ENCODE data around the gene PXMP4.
"Not testable (repeated sequence)": the region's sequence is repeated elsewhere in the genome, so short reads cannot be mapped to it uniquely, and the experiment has no call there.

PXMP4 gene

GRCh38 chr20:33702861-33703260 lies 17.2 kb downstream of the PXMP4 start:
- no peak for DNase-seq (ENCODE audit: low read depth)

GRCh38 chr20:33701629-33702450 lies 18.3 kb downstream of the PXMP4 start:
- DNase-seq (ENCODE audit: low read depth) = no peak

GRCh38 chr20:33700696-33701441 lies 19.2 kb downstream of the PXMP4 start:
- DNase-seq (ENCODE audit: low read depth) = not testable (repeated sequence)

GRCh38 chr20:33698966-33699365 lies 21.1 kb downstream of the PXMP4 start:
- not testable (repeated sequence) for DNase-seq (ENCODE audit: low read depth)

- DNase-seq (ENCODE audit: low read depth) = no peak
Observed at GRCh38 chr20:33697129-33697528, 23.0 kb downstream of the PXMP4 start.

GRCh38 chr20:33696448-33696847 lies 23.7 kb downstream of the PXMP4 start:
- DNase-seq (ENCODE audit: low read depth) = no peak

GRCh38 chr20:33694639-33695012 lies 25.5 kb downstream of the PXMP4 start:
- DNase-seq (ENCODE audit: low read depth) = no peak

- DNase-seq (ENCODE audit: low read depth) = no peak
Observed at GRCh38 chr20:33693741-33694638, 26.1 kb downstream of the PXMP4 start.

GRCh38 chr20:33693289-33693688 lies 26.8 kb downstream of the PXMP4 start:
- no peak for DNase-seq (ENCODE audit: low read depth)

- DNase-seq (ENCODE audit: low read depth) = peak; percentile 26
Observed at GRCh38 chr20:33689973-33690372, 30.1 kb downstream of the PXMP4 start.

- no peak for DNase-seq (ENCODE audit: low read depth)
Observed at GRCh38 chr20:33689493-33689892, 30.6 kb downstream of the PXMP4 start.

GRCh38 chr20:33688938-33689424 lies 31.1 kb downstream of the PXMP4 start:
- no peak for DNase-seq (ENCODE audit: low read depth)

- DNase-seq (ENCODE audit: low read depth) = no peak
Observed at GRCh38 chr20:33687993-33688937, 31.8 kb downstream of the PXMP4 start.

- no peak for DNase-seq (ENCODE audit: low read depth)
Observed at GRCh38 chr20:33687370-33687915, 32.7 kb downstream of the PXMP4 start.

- DNase-seq (ENCODE audit: low read depth) = no peak
Observed at GRCh38 chr20:33686984-33687366, 33.1 kb downstream of the PXMP4 start.

GRCh38 chr20:33686100-33686983 lies 33.8 kb downstream of the PXMP4 start, which contains the start of gene E2F1:
TSS of gene E2F1 (minus strand) at chr20:33686385. CDS start at chr20:33686264, 121 bp downstream.
- peak; percentile 56 for DNase-seq (ENCODE audit: low read depth)

GRCh38 chr20:33685328-33686099 lies 34.6 kb downstream of the PXMP4 start:
- DNase-seq (ENCODE audit: low read depth) = no peak

- DNase-seq (ENCODE audit: low read depth) = no peak
Observed at GRCh38 chr20:33684533-33685327, 35.4 kb downstream of the PXMP4 start.
